PFSK-1 (cell line): Measurements from ENCODE around the gene IL12RB1.

Experiments
- FOXP2 ChIP-seq: optimal IDR thresholded peaks from 2 replicates; pipeline ENCODE3; 2011; ENCODE audit warnings: borderline replicate concordance, control low read depth, inconsistent platforms; ENCODE audit not compliant: insufficient read depth; ENCODE audit errors: extremely low read length, extremely low read depth
- POLR2AphosphoS5 ChIP-seq: IDR thresholded peaks from 2 replicates; pipeline ENCODE4 v1.6.1; 2012; ENCODE audit warnings: low read depth, mild to moderate bottlenecking, control low read depth, low read length, moderate library complexity
- SIN3A ChIP-seq: IDR thresholded peaks from 2 replicates; pipeline ENCODE4 v1.6.1; 2012; ENCODE audit warnings: mild to moderate bottlenecking, low read length, moderate library complexity, borderline replicate concordance; ENCODE audit not compliant: insufficient read depth
- TAF1 ChIP-seq: IDR thresholded peaks from 2 replicates; pipeline ENCODE4 v1.6.1; 2012; ENCODE audit warnings: low read length, control low read depth, borderline replicate concordance; ENCODE audit not compliant: insufficient read depth
- TF ChIP-seq, protein P1 (sequence below), 2 experiments: IDR thresholded peaks; 2 replicates each; pipeline versions ENCODE4 v1.6.1 to v1.8.0; 2011 to 2012; ENCODE audit warnings: low read depth in 2 of 2, low read length in 2 of 2, control low read depth in 1 of 2, inconsistent platforms in 1 of 2, mild to moderate bottlenecking in 1 of 2, moderate library complexity in 1 of 2; ENCODE audit not compliant: insufficient read depth in 1 of 2

The IL12RB1 gene

GRCh38 chr19:18014197-18014596, 72.5 kb downstream of the IL12RB1 start:
- TF ChIP-seq SIN3A (no peak), POLR2AphosphoS5 (no peak), FOXP2 (no peak)
- TF ChIP-seq, protein P1, sequence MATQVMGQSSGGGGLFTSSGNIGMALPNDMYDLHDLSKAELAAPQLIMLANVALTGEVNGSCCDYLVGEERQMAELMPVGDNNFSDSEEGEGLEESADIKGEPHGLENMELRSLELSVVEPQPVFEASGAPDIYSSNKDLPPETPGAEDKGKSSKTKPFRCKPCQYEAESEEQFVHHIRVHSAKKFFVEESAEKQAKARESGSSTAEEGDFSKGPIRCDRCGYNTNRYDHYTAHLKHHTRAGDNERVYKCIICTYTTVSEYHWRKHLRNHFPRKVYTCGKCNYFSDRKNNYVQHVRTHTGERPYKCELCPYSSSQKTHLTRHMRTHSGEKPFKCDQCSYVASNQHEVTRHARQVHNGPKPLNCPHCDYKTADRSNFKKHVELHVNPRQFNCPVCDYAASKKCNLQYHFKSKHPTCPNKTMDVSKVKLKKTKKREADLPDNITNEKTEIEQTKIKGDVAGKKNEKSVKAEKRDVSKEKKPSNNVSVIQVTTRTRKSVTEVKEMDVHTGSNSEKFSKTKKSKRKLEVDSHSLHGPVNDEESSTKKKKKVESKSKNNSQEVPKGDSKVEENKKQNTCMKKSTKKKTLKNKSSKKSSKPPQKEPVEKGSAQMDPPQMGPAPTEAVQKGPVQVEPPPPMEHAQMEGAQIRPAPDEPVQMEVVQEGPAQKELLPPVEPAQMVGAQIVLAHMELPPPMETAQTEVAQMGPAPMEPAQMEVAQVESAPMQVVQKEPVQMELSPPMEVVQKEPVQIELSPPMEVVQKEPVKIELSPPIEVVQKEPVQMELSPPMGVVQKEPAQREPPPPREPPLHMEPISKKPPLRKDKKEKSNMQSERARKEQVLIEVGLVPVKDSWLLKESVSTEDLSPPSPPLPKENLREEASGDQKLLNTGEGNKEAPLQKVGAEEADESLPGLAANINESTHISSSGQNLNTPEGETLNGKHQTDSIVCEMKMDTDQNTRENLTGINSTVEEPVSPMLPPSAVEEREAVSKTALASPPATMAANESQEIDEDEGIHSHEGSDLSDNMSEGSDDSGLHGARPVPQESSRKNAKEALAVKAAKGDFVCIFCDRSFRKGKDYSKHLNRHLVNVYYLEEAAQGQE (IDR thresholded peaks at IDR 0.05; ENCODE audit: insufficient read depth in 1 of 2, low read depth in 2 of 2, low read length in 2 of 2): no peak

GRCh38 chr19:18013210-18014111, 73.3 kb downstream of the IL12RB1 start:
- TF ChIP-seq TAF1 (no peak), SIN3A (no peak), FOXP2 (no peak), POLR2AphosphoS5 (no peak)
- TF ChIP-seq, protein P1 (IDR thresholded peaks at IDR 0.05; ENCODE audit: insufficient read depth in 1 of 2, low read depth in 2 of 2, low read length in 2 of 2): no peak

GRCh38 chr19:18010149-18010548, 76.6 kb downstream of the IL12RB1 start:
- TF ChIP-seq, protein P1 (IDR thresholded peaks at IDR 0.05; ENCODE audit: insufficient read depth in 1 of 2, low read depth in 2 of 2, low read length in 2 of 2): no peak
- TF ChIP-seq POLR2AphosphoS5 (no peak), SIN3A (no peak), TAF1 (no peak), FOXP2 (no peak)

GRCh38 chr19:18009412-18010066, 77.2 kb downstream of the IL12RB1 start:
- no peak for TF ChIP-seq SIN3A
- no peak for TF ChIP-seq TAF1
- TF ChIP-seq, protein P1 (IDR thresholded peaks at IDR 0.05; ENCODE audit: insufficient read depth in 1 of 2, low read depth in 2 of 2, low read length in 2 of 2): no peak
- no peak for TF ChIP-seq POLR2AphosphoS5
- TF ChIP-seq FOXP2: no peak
